DMS153 (cell line): ENCODE data around the gene GNAI2.
A peak's percentile ranks its signal among the peaks of the same experiment; 100 is the strongest.
"Not testable (repeated sequence)": the region's sequence is repeated elsewhere in the genome, so short reads cannot be mapped to it uniquely, and the experiment has no call there.

ENCODE experiments used
- DNase-seq: peaks from one replicate; lab custom pipeline; 2025; lab: John Stamatoyannopoulos, UW

The GNAI2 gene

DNA sequence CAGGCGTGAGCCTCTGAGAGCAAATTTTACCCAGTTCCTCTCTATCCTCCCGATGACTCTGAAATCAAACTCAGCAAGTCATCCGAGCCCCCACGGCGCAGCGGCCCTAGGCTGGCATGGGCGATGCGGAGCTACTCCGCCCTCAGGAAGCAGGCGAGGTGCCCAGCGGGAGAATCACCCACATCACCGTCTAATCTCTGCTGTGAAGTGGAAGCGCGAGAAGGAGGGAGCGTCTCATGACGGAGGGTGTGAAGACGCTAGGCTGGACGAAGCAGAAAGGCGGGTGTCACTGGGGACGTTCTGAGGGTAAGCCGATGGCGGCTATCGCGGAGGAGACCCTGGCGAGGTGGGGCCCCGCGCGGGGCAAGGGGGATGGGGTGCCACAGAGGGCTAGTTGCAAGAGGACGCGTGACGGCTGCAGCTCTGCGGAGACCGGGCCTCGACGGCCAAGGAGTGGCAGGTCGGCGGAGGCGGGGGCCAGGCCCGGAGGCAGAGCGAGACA, 9.1 kb upstream of the GNAI2 start:
- DNase-seq = no peak

- DNase-seq = peak; percentile 83
Measured at GRCh38 chr3:50227390-50228183, 8.4 kb upstream of the GNAI2 start.

GRCh38 chr3:50228184-50228763, 7.7 kb upstream of the GNAI2 start:
- not testable (repeated sequence) for DNase-seq

- DNase-seq = no peak
Measured at GRCh38 chr3:50229490-50229889, 6.5 kb upstream of the GNAI2 start.

DNA sequence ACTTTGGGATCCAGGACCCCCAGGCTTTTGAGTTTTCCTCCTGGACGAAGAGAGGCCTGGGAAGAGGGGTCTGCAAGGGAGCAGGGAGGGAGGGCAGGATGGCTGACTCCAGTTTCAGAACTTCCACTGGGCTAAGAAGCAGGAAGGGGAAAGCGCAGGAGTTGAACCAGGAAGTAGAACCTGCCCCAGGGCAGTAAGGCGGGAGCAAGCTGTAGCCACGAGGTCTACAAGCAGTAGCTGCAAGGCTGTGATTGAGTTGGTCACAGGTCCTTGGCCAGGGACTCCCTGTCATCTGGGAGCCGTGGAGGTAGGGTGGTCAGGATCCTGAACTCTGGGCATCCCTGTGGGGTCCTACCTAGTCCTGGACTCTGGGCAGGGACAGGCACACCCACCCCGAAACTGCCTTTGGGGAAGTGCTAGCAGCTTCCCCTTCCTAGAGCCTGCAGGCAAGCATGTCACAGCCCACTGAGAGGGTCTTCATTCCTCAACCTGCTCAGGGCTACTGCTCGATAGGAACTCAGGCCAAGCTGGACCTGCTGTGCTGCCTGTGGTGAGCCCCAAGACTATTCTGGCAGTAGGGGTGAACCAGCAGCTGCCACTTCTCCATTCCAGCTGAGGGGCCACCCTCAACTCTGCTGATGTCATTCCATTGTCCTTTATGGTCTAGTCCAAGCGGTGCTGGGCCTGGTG, 5.8 kb upstream of the GNAI2 start:
- no peak for DNase-seq

GRCh38 chr3:50230794-50231125, 5.2 kb upstream of the GNAI2 start:
- no peak for DNase-seq

DNA sequence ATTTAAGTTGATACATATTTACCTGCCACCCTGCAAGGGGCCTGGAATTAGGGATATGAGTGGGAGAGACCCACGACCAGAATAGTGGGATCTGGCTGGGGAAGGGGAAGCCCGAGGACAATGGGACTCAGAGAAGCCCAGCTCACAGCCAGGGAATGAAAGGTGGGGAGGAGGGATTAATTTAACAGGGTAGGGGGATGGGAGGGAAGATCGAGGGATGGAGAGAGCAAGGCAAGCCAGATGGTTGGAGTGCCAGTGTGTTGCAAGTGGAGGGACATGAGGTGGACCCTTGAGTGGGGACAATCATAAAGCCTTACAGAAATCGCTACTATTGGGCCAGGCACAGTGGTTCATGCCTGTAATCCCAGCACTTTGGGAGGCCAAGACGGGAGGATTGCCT, 4.4 kb upstream of the GNAI2 start:
- no peak for DNase-seq

- DNase-seq = no peak
Measured at GRCh38 chr3:50232303-50232702, 3.7 kb upstream of the GNAI2 start.

DNA sequence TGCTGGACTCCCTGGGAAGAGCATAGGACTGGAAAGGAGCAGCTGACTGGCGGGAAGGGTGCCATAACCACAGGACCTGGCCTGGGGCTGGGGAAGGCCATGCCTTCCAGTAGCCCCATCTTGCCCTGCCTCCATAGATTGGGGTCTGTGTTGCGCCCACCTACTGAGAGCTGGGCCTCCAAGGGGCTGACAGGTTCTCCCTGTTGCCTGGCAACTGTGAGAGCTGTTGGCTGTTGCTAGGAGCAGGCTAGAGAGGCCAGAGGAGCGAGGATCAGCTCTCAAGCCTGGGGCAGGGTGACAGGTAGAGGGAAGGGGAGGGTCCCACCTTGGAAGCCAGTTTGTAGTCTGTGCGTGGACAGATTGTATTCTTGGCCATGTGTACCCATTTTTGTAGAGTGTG, 2.8 kb upstream of the GNAI2 start:
- no peak for DNase-seq

- DNase-seq = no peak
Measured at GRCh38 chr3:50236484-50237132, 604 bp downstream of the GNAI2 start.

DNA sequence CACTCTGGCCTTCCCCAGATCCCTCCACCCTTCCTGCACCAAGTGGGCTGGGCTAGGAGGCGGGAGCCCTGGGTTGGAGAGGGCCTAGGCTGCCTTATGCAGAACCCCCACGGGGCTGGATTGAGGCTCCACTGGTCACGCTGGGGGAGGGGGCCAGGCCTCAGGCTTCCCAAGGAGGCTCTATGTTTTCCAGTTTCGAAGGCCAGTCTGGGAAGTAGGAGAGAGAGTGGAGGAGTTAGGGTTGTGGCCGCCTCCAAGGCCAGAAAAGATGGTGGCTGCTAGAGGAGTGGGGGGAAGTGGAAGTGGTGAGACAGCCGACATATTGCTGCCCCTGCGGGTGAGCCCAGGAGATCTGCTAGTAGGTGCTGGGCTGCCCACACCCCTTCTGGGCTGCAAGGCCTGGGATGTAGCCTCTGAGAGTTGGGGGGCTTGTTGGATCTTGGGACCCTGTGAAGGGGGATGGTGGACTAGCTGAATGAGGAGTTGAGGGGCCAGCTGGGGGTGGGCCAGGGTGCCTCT, 1.2 kb downstream of the GNAI2 start:
- no peak for DNase-seq

DNA sequence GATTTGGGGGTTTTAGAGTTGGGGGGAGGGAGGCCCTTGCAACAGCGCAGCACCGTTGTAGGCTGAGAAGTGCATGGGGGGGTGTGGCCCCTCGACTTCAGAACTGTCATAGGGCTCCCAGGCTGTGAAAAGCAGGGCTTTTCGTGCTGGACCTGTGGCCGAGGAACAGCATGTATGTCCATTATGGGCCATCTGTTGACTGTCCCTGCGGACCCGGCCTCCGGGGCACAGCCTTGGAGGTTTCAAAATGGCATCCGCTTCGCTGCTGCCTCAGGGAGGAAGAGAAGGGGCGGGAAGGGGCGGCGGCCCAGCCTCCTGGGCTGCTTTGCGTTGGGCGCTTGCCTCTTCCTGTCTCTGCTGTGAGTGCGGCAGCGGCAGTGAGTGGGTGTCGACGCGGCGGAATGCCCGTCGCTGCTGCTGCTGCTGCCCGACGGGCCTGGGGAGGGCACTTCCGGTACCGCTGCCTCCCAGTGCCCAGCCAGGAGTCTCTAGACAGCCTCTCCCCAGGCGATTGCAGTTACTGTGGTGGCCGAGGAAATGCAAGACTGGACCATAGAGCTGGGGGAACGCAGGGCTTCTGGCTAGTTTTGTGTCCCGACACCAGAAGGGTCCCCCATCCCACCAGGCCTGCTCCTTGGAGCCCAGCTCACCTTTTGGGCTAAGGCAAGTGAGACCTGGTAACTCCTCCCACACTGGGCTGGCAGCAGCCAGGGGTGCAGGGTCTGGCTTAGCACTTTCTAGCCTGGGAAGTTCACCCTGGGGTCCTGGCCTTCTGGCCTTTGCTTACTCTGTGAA, 1.9 kb downstream of the GNAI2 start:
- DNase-seq = peak; percentile 57

DNA sequence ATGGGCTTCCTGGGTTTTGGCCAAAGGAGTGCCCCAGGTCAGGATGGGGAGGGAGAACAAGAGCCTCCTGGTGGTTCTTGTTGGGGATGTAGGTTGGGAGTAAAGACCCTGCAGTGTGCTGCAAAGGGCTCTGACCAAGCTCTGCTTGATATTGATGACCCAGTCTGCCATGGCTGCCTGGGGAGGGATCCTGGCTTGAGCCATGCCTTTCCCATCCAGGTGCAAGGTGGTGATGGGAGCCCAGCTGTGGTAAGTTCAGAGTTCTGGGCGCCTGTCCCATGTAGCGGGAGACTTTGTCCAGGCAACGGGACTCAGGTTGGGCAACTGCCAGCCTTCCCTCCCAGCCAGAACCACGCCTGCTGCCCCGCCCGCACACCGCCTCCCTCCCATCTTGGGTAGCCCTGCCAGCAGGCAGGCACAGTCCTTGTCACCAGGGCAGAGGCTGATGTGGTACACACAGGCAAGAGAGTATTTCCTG, 2.6 kb downstream of the GNAI2 start:
- no peak for DNase-seq

DNA sequence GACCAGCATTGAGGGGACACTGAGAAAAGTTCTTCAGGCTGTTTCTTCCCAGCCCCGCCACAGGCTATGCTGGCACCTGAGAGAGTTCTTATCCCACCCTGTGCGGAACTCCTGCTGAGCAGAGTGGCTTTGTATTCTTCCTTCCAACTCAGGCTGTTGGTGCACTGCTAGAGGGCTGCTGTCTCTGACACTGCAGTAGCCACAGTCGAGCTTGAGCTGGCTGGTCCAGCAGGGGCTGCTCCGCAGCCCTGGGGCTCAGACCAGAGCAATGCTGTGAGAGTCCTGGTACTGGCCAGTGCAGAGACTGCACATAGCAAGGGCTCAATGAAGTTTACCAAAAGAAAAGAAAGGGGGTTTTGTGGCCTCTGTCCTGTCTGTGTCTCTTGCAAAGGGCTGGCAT, 3.6 kb downstream of the GNAI2 start:
- no peak for DNase-seq

DNA sequence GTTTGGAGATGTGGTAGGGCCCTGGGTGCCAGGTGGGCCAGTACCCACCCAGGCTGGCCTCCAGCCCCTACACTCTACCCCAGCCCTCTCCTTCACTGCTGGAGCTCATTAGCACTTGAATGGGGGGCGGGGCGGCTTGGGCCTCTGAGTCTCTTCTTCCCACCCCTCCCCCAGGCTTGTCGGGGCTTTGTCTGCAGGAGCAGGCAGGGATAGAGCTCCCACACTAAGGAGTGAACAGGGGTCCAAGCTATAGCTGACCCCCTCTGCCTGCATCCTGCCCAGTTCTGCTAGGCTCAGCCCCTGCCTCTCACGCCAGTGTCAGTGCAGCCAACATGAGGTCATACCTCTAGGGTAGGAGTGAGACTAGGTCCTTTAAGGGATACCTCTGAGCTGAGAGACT, 5.2 kb downstream of the GNAI2 start:
- no peak for DNase-seq

- no peak for DNase-seq
Measured at GRCh38 chr3:50241713-50242380, 5.8 kb downstream of the GNAI2 start.

GRCh38 chr3:50242381-50242770, 6.4 kb downstream of the GNAI2 start:
- no peak for DNase-seq

GRCh38 chr3:50242851-50243542, 7.0 kb downstream of the GNAI2 start:
- DNase-seq = no peak

DNA sequence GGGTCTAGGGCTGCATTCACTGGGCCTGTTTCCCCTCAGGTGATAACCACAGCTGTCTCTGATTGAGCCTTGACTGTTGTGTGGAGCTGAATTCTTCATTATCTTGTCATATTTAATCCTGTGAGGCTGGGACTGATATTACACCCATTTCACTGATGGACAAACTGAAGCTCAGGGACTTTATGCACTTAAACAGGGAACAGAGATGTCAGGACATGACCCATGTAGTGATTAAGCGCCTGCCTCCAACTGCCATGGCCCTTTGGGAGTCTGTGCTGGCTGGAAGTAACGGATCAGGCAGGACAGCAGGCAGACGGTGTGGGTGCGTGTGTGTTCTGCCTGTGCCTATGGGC, 7.5 kb downstream of the GNAI2 start:
- no peak for DNase-seq

- DNase-seq = not testable (repeated sequence)
Measured at GRCh38 chr3:50244813-50245212, 8.8 kb downstream of the GNAI2 start.
